NOMO-1 (cell line): ENCODE measurements around the gene ITPKC.

Experiments
- DNase-seq, 2 experiments: peaks; one replicate each; lab custom pipeline; 2025; ENCODE audit not compliant: unreplicated experiment in 2 of 2; lab: John Stamatoyannopoulos, UW

Gene ITPKC

DNA sequence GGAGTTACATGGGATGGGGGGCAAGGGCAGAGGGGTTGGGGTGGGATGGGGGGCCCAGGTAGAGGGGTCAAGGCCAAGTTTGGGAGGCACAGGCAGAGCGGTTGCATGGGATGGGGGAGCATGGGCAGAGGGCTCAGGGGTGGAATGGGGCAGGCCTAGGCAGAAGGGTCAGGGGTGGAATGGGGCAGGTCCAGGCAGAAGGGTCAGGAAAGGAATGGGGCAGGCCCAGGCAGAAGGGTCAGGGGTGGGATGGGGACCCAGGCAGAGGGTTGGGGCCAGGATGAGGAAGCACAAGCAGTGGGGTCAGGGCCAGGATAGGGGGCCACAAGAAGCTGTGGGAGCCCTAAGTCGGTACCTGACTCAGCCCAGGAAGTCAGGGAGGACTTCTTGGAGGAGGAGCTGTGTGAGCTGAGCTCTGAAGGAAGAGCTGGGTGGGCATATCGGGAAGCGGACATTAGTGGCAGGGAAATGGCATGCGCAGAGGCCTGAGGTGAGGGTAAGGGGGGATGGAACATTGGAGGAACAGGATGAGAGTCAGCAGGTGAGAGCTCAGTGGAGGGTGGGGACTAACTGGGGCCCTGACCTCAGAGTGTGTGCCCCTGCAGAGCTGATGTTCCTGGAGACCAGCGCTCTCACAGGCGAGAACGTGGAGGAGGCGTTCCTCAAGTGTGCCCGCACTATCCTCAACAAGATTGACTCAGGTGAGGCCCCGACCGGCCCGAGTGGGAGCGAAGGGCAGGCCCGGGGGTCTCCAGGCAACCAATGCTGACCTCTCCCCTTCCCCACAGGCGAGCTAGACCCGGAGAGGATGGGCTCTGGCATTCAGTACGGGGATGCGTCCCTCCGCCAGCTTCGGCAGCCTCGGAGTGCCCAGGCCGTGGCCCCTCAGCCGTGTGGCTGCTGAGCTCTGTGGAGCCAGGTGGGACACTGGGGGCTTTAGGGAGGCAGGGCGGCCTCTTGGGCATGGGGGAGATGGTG lies 69.4 kb downstream of the ITPKC start:
- DNase-seq = no peak
